SK-N-SH (cell line): ENCODE measurements around the gene UBE2E2. TPM values are rescaled to one million over a fixed set of nuclear protein-coding genes. Genes with fewer than 3 reads are reported as not detected.

Experiments used
- CTCF ChIA-PET: fragments of 300-600, 350-600 bp; formaldehyde crosslinking; extraction: SDS; loops from one replicate; lab custom pipeline; 2021; lab: Yijun Ruan, JAX
- POLR2A ChIA-PET: fragments of 350-600 bp; sonication (Branson Sonifier 250); formaldehyde crosslinking; extraction: SDS; loops from one replicate; lab custom pipeline; 2020; ENCODE audit warnings: antibody characterized with exemption, inconsistent platforms; lab: Yijun Ruan, JAX
- DNase-seq: peaks from one replicate; pipeline ENCODE4 v3.0.0; 2012
- H2AFZ ChIP-seq: fragments of 200-600 bp; sonication (generic); 2 replicates; pipeline ENCODE4 v1.8.1; 2016; ENCODE audit warnings: antibody characterized with exemption, mild to moderate bottlenecking, low read depth
- H3F3A ChIP-seq: fragments of 200-600 bp; sonication (generic); replicated peaks from 2 replicates; pipeline ENCODE3; 2016; ENCODE audit warnings: antibody characterized with exemption, mild to moderate bottlenecking; ENCODE audit not compliant: insufficient read depth
- H3K27ac ChIP-seq, 2 experiments: fragments of 200-500 bp in 1 of 2; fragments of 200-600 bp in 1 of 2; sonication (Bioruptor generic) in 1 of 2; sonication (generic), shearing (Covaris generic) in 1 of 2; 2 replicates each; pipeline versions ENCODE4 v1.5.1 to v1.6.1; 2014 to 2016; ENCODE audit warnings: low read depth in 2 of 2, inconsistent platforms in 1 of 2, low read length in 1 of 2, mild to moderate bottlenecking in 1 of 2, mixed read lengths in 1 of 2
- H3K27me3 ChIP-seq: fragments of 200-600 bp; sonication (generic), shearing (Covaris generic); 2 replicates; pipeline ENCODE4 v1.6.1; 2016; ENCODE audit warnings: mixed run types; ENCODE audit not compliant: insufficient read depth
- H3K36me3 ChIP-seq, 2 experiments: fragments of 200-500 bp in 1 of 2; fragments of 200-600 bp in 1 of 2; sonication (Bioruptor generic) in 1 of 2; sonication (generic) in 1 of 2; replicated peaks in 1 of 2; 2 replicates each; pipeline versions ENCODE3 to v1.5.1; 2014 to 2016; ENCODE audit warnings: low read length in 1 of 2, mild to moderate bottlenecking in 1 of 2; ENCODE audit not compliant: insufficient read depth in 2 of 2, control insufficient read depth in 1 of 2
- H3K4me1 ChIP-seq, 2 experiments: fragments of 200-500 bp in 1 of 2; fragments of 200-600 bp in 1 of 2; sonication (Bioruptor generic) in 1 of 2; sonication (generic), shearing (Covaris generic) in 1 of 2; 2 replicates each; pipeline versions ENCODE4 v1.5.1 to v1.6.1; 2014 to 2016; ENCODE audit warnings: low read depth in 1 of 2, low read length in 1 of 2, mixed run types in 1 of 2; ENCODE audit not compliant: insufficient read depth in 2 of 2, control insufficient read depth in 1 of 2
- H3K4me2 ChIP-seq: fragments of 200-600 bp; sonication (generic), shearing (Covaris generic); 2 replicates; pipeline ENCODE4 v1.6.1; 2017; ENCODE audit warnings: mixed run types
- H3K4me3 ChIP-seq, 2 experiments: fragments of 200-500 bp in 1 of 2; fragments of 200-600 bp in 1 of 2; sonication (Bioruptor generic) in 1 of 2; sonication (generic), shearing (Covaris generic) in 1 of 2; 2 replicates each; pipeline versions ENCODE4 v1.5.1 to v1.8.1; 2014 to 2016; ENCODE audit warnings: low read depth in 2 of 2, inconsistent platforms in 1 of 2, low read length in 1 of 2, mild to moderate bottlenecking in 1 of 2, mixed read lengths in 1 of 2, moderate library complexity in 1 of 2
- H3K79me2 ChIP-seq: fragments of 200-600 bp; sonication (generic); 2 replicates; pipeline ENCODE4 v1.8.1; 2017; ENCODE audit warnings: mild to moderate bottlenecking; ENCODE audit not compliant: insufficient read depth
- H3K9ac ChIP-seq: fragments of 200-600 bp; sonication (generic); 2 replicates; pipeline ENCODE4 v1.6.1; 2017; ENCODE audit warnings: mixed run types
- H3K9me2 ChIP-seq: fragments of 200-600 bp; sonication (generic); 2 replicates; pipeline ENCODE4 v1.6.1; 2017; ENCODE audit warnings: mixed run types
- H3K9me3 ChIP-seq: fragments of 200-600 bp; sonication (generic); 2 replicates; pipeline ENCODE4 v1.6.1; 2017; ENCODE audit warnings: mixed run types, mild to moderate bottlenecking, moderate library complexity
- H4K20me1 ChIP-seq: fragments of 200-600 bp; sonication (generic); 2 replicates; pipeline ENCODE4 v1.6.1; 2017; ENCODE audit warnings: mild to moderate bottlenecking, mixed run types; ENCODE audit not compliant: insufficient read depth
- CHD2 ChIP-seq: fragments of 150-350 bp; IDR thresholded peaks from 2 replicates; pipeline ENCODE4 v1.6.1; 2018; ENCODE audit warnings: low read length; ENCODE audit not compliant: partially characterized antibody
- ELF1 ChIP-seq: IDR thresholded peaks from 2 replicates; pipeline ENCODE4 v1.4.0; 2012
- FOXJ3 ChIP-seq: sonication (generic); formaldehyde crosslinking; IDR thresholded peaks from 2 replicates; pipeline ENCODE4 v1.5.1; 2020; ENCODE audit warnings: mild to moderate bottlenecking, missing genetic modification reagents
- FOXM1 ChIP-seq: IDR thresholded peaks from 2 replicates; pipeline ENCODE4 v1.4.0; 2012; ENCODE audit warnings: low read depth, mild to moderate bottlenecking
- GABPA ChIP-seq: IDR thresholded peaks from 2 replicates; pipeline ENCODE4 v1.4.0; 2012; ENCODE audit warnings: low read depth, mild to moderate bottlenecking
- IRF3 ChIP-seq: fragments of 150-350 bp; IDR thresholded peaks from 2 replicates; pipeline ENCODE4 v1.6.1; 2016; ENCODE audit warnings: mild to moderate bottlenecking, low read depth, low read length
- TAF1 ChIP-seq: IDR thresholded peaks from 2 replicates; pipeline ENCODE4 v1.6.1; 2012; ENCODE audit warnings: low read depth, mild to moderate bottlenecking, low read length, moderate library complexity, borderline replicate concordance
- USF2 ChIP-seq: fragments of 150-350 bp; IDR thresholded peaks from 2 replicates; pipeline ENCODE4 v1.6.1; 2017; ENCODE audit warnings: antibody characterized with exemption, low read length, low read depth, borderline replicate concordance
- WGBS: methylation state at CpG from one replicate; pipeline ENCODE4 v1.1.6; 2017; ENCODE audit warnings: low lambda C conversion rate; 5-methylcytosine and 5-hydroxymethylcytosine counted together
- polyA plus RNA-seq, 3 experiments: library from polyadenylated mRNA; depleted of rRNA; stranded (reverse); fragments of >200 nt; gene quantifications; 2 replicates each; pipeline ENCODE4 v1.2.3, GENCODE V29; 2012

Gene UBE2E2
- polyA plus RNA-seq, 1 of the 3 experiments (the other 2 are of a cell fraction): 46.4 TPM

- 94% methylated on average over 5 of the region's 5 CpGs for WGBS
- DNase-seq: no peak
- H3K27me3 ChIP-seq: no peaks in the 10 kb centered on the region
- CTCF ChIA-PET: interaction anchor here (1.1 kb wide), 1 partner anchor 111 kb away, joined by 3 read pairs; no protein-coding TSS in a partner anchor
- no peaks in the 10 kb centered on the region for H3K9me3 ChIP-seq
- H3K27ac ChIP-seq: no peak overlapping the region
- H2AFZ ChIP-seq: no peak overlapping the region
- no peaks in the 10 kb centered on the region for H3K79me2 ChIP-seq
- H3K9me2 ChIP-seq: no peaks in the 10 kb centered on the region
- H3K4me1 ChIP-seq: no peaks in the 10 kb centered on the region; a peak in 1 of 4 replicates
- no peak overlapping the region for H3K4me2 ChIP-seq
- H3K4me3 ChIP-seq: no peak overlapping the region
- no peaks in the 10 kb centered on the region for H3K36me3 ChIP-seq
- no peaks in the 10 kb centered on the region for H4K20me1 ChIP-seq
- POLR2A ChIA-PET: no interaction called here
- no peak overlapping the region for H3K9ac ChIP-seq
- no peaks in the 10 kb centered on the region for H3F3A ChIP-seq
- TF ChIP-seq USF2: no peak
- no peak for TF ChIP-seq CHD2
- TF ChIP-seq, all 33 proteins: peak for 0
Measured at GRCh38 chr3:23508464-23508863, 305.3 kb downstream of the UBE2E2 start.

DNA sequence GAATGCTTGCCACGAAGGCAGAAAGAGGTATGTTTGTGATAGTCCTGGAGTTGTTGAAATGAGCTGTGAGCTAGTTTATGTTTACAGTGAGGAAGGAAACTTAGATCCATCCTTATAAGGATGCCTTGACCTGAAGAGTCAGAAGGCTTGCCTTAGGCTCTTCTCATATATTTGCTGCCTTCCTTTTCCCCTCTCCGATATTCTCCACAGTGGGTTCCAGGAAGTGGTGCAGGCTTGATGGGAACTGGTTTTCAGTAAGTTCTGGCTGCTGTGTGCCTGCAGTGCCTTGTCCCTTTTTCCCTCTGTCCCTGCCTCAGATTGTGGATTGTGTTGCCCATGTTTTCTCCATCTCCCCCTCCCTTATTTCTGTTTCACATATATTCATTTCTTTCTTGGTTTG, 315.3 kb downstream of the UBE2E2 start:
- no peaks in the 10 kb centered on the region for H3K9me3 ChIP-seq
- CTCF ChIA-PET: no interaction called here
- no peaks in the 10 kb centered on the region for H3K79me2 ChIP-seq
- 96% methylated on average over 2 of the region's 2 CpGs for WGBS
- no peak overlapping the region for H3K4me2 ChIP-seq
- no peak for DNase-seq
- H3K36me3 ChIP-seq: no peaks in the 10 kb centered on the region
- H3K9ac ChIP-seq: no peak overlapping the region
- no peaks in the 10 kb centered on the region for H3K9me2 ChIP-seq
- H2AFZ ChIP-seq: no peak overlapping the region
- H4K20me1 ChIP-seq: no peaks in the 10 kb centered on the region
- no peak overlapping the region for H3K27ac ChIP-seq
- H3F3A ChIP-seq: peaks cover 4% of the 10 kb centered on the region
- H3K4me1 ChIP-seq: peaks cover 0 to 3% of the 10 kb centered on the region in 2 experiments; a peak in 2 of 4 replicates
- H3K4me3 ChIP-seq: no peak overlapping the region
- no peak for TF ChIP-seq IRF3
- no peak for TF ChIP-seq FOXJ3
- no peak for TF ChIP-seq ELF1
- no peak for TF ChIP-seq TAF1
- no peak for TF ChIP-seq GABPA
- no peak for TF ChIP-seq FOXM1
- no peaks in the 10 kb centered on the region for H3K27me3 ChIP-seq
- POLR2A ChIA-PET: no interaction called here
